Erythroblast (primary cell): ENCODE measurements around the gene SLC5A5.

ENCODE experiments used
- GATA1 ChIP-seq: IDR thresholded peaks from 2 replicates; pipeline ENCODE4 v1.6.1; 2011; ENCODE audit warnings: low read depth, mild to moderate bottlenecking, control low read depth, low read length, moderate library complexity
- POLR2A ChIP-seq: IDR thresholded peaks from 2 replicates; pipeline ENCODE4 v1.6.1; 2011; ENCODE audit warnings: mild to moderate bottlenecking, low read length

DNA sequence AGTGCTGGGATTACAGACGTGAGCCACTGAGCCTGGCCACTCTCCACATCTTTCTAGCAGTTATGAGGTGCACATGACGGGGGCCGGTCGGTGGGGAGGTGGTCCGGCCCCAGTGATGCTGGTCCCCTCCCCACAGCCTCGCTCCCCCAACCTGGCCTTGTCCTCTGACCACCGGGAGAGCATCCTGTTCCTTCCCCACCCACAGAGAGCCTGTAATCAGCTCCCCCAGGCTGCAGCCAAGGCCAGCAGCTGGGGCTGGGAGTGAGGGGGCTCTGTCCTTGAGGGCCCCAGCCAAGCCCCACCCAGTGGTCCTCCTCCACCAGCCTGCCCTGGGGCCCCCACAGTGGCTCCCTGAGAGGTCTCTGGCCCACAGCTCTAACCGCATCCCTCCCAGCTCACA is 47.4 kb upstream of the SLC5A5 start:
- TF ChIP-seq POLR2A: no peak
- TF ChIP-seq GATA1: no peak
